K562 (cell line): ENCODE measurements around the gene BRF1. TPM values are rescaled to one million over a fixed set of nuclear protein-coding genes. Genes with fewer than 3 reads are reported as not detected.
A peak's percentile ranks its signal among the peaks of the same experiment; 100 is the strongest.

Experiments
- ATAC-seq: fragments of 200-7000 bp; cut with Tn5 transposase; 3 replicates; pipeline ENCODE4 v1.9.1; 2020; ENCODE audit warnings: moderate library complexity
- BruUV-seq: library from RNA; stranded (reverse); fragments of 400-500 nt; replicated peaks from 2 replicates; lab custom pipeline; 2021; lab: Mats Ljungman, UMichigan
- CTCF ChIA-PET: fragments of 300-600 bp; formaldehyde crosslinking; extraction: SDS; loops from one replicate; lab custom pipeline; 2021; ENCODE audit warnings: low intra/inter-chr PET ratio; lab: Yijun Ruan, JAX
- POLR2A ChIA-PET: fragments of 300-600, 350-650 bp; sonication (Branson Sonifier 250); formaldehyde crosslinking; extraction: SDS; loops from one replicate; lab custom pipeline; 2021; ENCODE audit warnings: antibody characterized with exemption, inconsistent platforms; lab: Yijun Ruan, JAX
- DNase-seq, 4 experiments: peaks; one replicate each; pipeline versions ENCODE4 v3.0.0 to v3.0.0-alpha.2; 2011 to 2018; ENCODE audit warnings: low spot score in 3 of 4, mixed read lengths in 3 of 4; ENCODE audit errors: extremely low read depth in 1 of 4
- FAIRE-seq: peaks from 2 replicates; lab custom pipeline; 2011; peaks lifted over from hg19 to GRCh38; lab: Jason Lieb, UNC
- H2AFZ ChIP-seq: 2 replicates; pipeline ENCODE4 v1.6.0; 2011; ENCODE audit warnings: low read depth, low read length, control low read depth, inconsistent platforms
- H3K27ac ChIP-seq: fragments of 200-600 bp; 3 replicates; pipeline ENCODE4 v1.8.0; 2011; ENCODE audit warnings: low read depth, mild to moderate bottlenecking, control low read depth, inconsistent platforms, low read length, moderate library complexity, mixed read lengths; ENCODE audit errors: extremely low read depth
- H3K27me3 ChIP-seq, 2 experiments: fragments of 300-600 bp in 1 of 2; 2 replicates in 1 of 2; 3 replicates in 1 of 2; pipeline versions ENCODE4 v1.6.0 to v1.8.0; 2011; ENCODE audit warnings: inconsistent platforms in 2 of 2, low read length in 2 of 2, mild to moderate bottlenecking in 1 of 2, mixed read lengths in 1 of 2, moderate library complexity in 1 of 2; ENCODE audit not compliant: control insufficient read depth in 2 of 2, insufficient read depth in 2 of 2
- H3K36me3 ChIP-seq: fragments of 300-600 bp; 3 replicates; pipeline ENCODE4 v1.8.0; 2011; ENCODE audit warnings: mild to moderate bottlenecking, low read length, inconsistent platforms; ENCODE audit not compliant: control insufficient read depth, insufficient read depth
- H3K4me1 ChIP-seq, 2 experiments: fragments of 200-600 bp in 1 of 2; replicated peaks in 1 of 2; 2 replicates in 1 of 2; 3 replicates in 1 of 2; pipeline versions ENCODE4 v1.5.1 to v1.8.0; 2011; ENCODE audit warnings: inconsistent platforms in 2 of 2, low read length in 2 of 2, mild to moderate bottlenecking in 1 of 2, mixed read lengths in 1 of 2, moderate library complexity in 1 of 2; ENCODE audit not compliant: control insufficient read depth in 2 of 2, insufficient read depth in 2 of 2
- H3K4me2 ChIP-seq: 2 replicates; pipeline ENCODE4 v1.6.1; 2011; ENCODE audit warnings: low read length, control low read depth, inconsistent platforms, mixed read lengths; ENCODE audit not compliant: insufficient read depth
- H3K4me3 ChIP-seq: fragments of 200-600 bp; sonication (generic), shearing (Covaris generic); 2 replicates; pipeline ENCODE4 v1.5.1; 2016; ENCODE audit warnings: control low read depth, inconsistent platforms
- H3K79me2 ChIP-seq: fragments of 200-600 bp; 3 replicates; pipeline ENCODE4 v1.8.0; 2011; ENCODE audit warnings: low read length, inconsistent platforms; ENCODE audit not compliant: control insufficient read depth, insufficient read depth
- H3K9ac ChIP-seq, 2 experiments: 2 replicates each; pipeline versions ENCODE4 v1.6.0 to v1.6.1; 2011; ENCODE audit warnings: low read depth in 2 of 2, low read length in 2 of 2, control low read depth in 1 of 2, inconsistent platforms in 1 of 2, mild to moderate bottlenecking in 1 of 2, mixed read lengths in 1 of 2; ENCODE audit not compliant: insufficient read depth in 1 of 2
- H3K9me1 ChIP-seq: one replicate; pipeline ENCODE4 v1.6.0; 2011; ENCODE audit warnings: inconsistent platforms, mild to moderate bottlenecking, low read length, moderate library complexity; ENCODE audit not compliant: control insufficient read depth, insufficient read depth
- H3K9me3 ChIP-seq: replicated peaks from 2 replicates; pipeline ENCODE4 v1.5.1; 2011; ENCODE audit warnings: low read depth, low read length, inconsistent platforms; ENCODE audit not compliant: control insufficient read depth, insufficient read depth
- H4K20me1 ChIP-seq: replicated peaks from 2 replicates; pipeline ENCODE4 v1.6.1; 2011; ENCODE audit warnings: low read length, inconsistent platforms, mixed read lengths; ENCODE audit not compliant: control insufficient read depth, insufficient read depth
- ARID1B ChIP-seq: fragments of 450-650 bp; IDR thresholded peaks from 2 replicates; pipeline ENCODE4 v1.6.1; 2016; ENCODE audit warnings: antibody characterized with exemption, mild to moderate bottlenecking, inconsistent platforms
- ATF1 ChIP-seq, 2 experiments: fragments of 450-650 bp in 1 of 2; IDR thresholded peaks; 2 replicates each; pipeline ENCODE4 v1.6.1; 2016; ENCODE audit warnings: missing compliant biosample characterization in 1 of 2, missing genetic modification characterization in 1 of 2
- EGR1 ChIP-seq: fragments of 450-650 bp; conservative IDR thresholded peaks from 2 replicates; pipeline ENCODE4 v1.6.1; 2017; ENCODE audit warnings: mild to moderate bottlenecking
- KLF1 ChIP-seq: fragments of 450-650 bp; IDR thresholded peaks from 2 replicates; pipeline ENCODE4 v1.6.1; 2016; ENCODE audit warnings: missing genetic modification characterization, missing compliant biosample characterization
- L3MBTL2 ChIP-seq: fragments of 450-650 bp; IDR thresholded peaks from 2 replicates; pipeline ENCODE4 v1.6.1; 2016; ENCODE audit warnings: mild to moderate bottlenecking, moderate library complexity
- RBFOX2 ChIP-seq: fragments of 200-400 bp; formaldehyde crosslinking; IDR thresholded peaks from 2 replicates; pipeline ENCODE4 v1.6.1; 2017; ENCODE audit warnings: low read depth, mild to moderate bottlenecking, low read length, moderate library complexity
- RFX1 ChIP-seq: fragments of 450-650 bp; IDR thresholded peaks from 2 replicates; pipeline ENCODE4 v1.6.1; 2016; ENCODE audit warnings: mild to moderate bottlenecking, moderate library complexity
- SMARCC2 ChIP-seq: fragments of 450-650 bp; IDR thresholded peaks from 2 replicates; pipeline ENCODE4 v1.6.1; 2017; ENCODE audit warnings: antibody characterized with exemption, moderate library complexity, mild to moderate bottlenecking, low read depth
- ZNF274 ChIP-seq: IDR thresholded peaks from 2 replicates; pipeline ENCODE4 v1.6.1; 2011; ENCODE audit warnings: low read depth, mild to moderate bottlenecking, low read length, moderate library complexity, borderline replicate concordance
- WGBS: fragments of 100-300 bp; shearing (Covaris generic); methylation state at CpG from one replicate; pipeline ENCODE4 v1.1.6; 2016; ENCODE audit warnings: low coverage, mixed read lengths; ENCODE audit not compliant: insufficient coverage; ENCODE audit errors: missing lambda C conversion rate; 5-methylcytosine and 5-hydroxymethylcytosine counted together
- in situ Hi-C: fragments of 300-500 bp; cut with MboI; formaldehyde crosslinking; loops from 4 replicates; pipeline ENCODE4 v1.15.0; 2018; ENCODE audit warnings: inconsistent platforms, mixed read lengths
- intact Hi-C: fragments of 100-400 bp; cut with micrococcal nuclease; formaldehyde crosslinking; loops from 2 replicates; pipeline ENCODE4 v1.14.2; 2022
- polyA plus RNA-seq, 8 experiments: library from polyadenylated mRNA; depleted of rRNA in 4 of 8; stranded (reverse) in 5 of 8; unstranded in 3 of 8; fragments of >200 nt; fragmentation: Nextera tagmentation in 2 of 8; fragmentation: Illumina TruSeq in 1 of 8; extraction: Ambion mirVana in 2 of 8; extraction: Trizol in 1 of 8; gene quantifications; 2 replicates each; pipeline versions ENCODE4 v1.2.1 to v1.2.3, GENCODE V29; 2011 to 2014; ENCODE audit warnings: inconsistent platforms in 1 of 8, missing spikeins in 1 of 8
- total RNA-seq, 7 experiments: library from RNA; depleted of rRNA in 6 of 7; stranded (reverse); fragments of >200 nt in 6 of 7; fragmentation: Illumina TruSeq in 2 of 7; extraction: Trizol in 2 of 7; gene quantifications; 2 replicates each; pipeline versions ENCODE4 v1.2.1 to v1.2.3, GENCODE V29; 2011 to 2021; ENCODE audit warnings: low replicate concordance in 1 of 7
- TF ChIP-seq, protein P1 (sequence below): fragments of 450-650 bp; conservative IDR thresholded peaks from 2 replicates; pipeline ENCODE4 v1.6.1; 2016; ENCODE audit warnings: missing genetic modification characterization, low read depth, mild to moderate bottlenecking, control low read depth, missing compliant biosample characterization
- TF ChIP-seq, protein P2 (sequence below): sonication (generic); formaldehyde crosslinking; IDR thresholded peaks from 2 replicates; pipeline ENCODE4 v1.8.1; 2023; ENCODE audit warnings: mild to moderate bottlenecking, missing genetic modification reagents

Gene BRF1
- total and polyA plus RNA-seq, 9 of the 15 experiments (the other 6 are each of a cell fraction or from before 2014, with no cell fraction given), result 0.14 to 24.6 (median 8.2) TPM

DNA sequence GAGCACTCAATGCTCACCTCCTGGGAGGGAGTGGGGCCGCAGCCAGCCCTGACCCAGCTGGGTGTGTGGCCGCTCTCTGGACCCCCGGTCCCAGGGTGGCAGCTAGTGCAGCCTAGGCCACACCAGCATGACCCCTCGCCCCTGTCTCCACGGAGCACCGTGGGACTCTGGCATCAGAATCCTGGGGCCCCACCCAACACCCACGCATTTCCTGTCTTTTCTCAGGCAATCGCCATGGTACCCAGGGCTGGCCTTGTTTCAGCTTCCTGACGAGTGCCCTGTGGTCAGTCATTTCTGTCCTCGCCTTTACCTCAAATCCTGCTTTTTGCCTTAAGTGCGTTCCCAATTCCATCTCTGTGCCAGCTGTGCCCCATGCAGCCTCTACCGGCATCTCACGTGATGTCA lies 29.7 kb upstream of the BRF1 start:
- BruUV-seq, result no TSS peak
- no peaks in the 10 kb centered on the region for H3K9me1 ChIP-seq
- TF ChIP-seq EGR1, result peak; percentile 91
- peak; percentile 54; the same call in 1 of the 2 replicates for TF ChIP-seq RFX1
- TF ChIP-seq RBFOX2, result no peak
- no peak overlapping the region for H3K27ac ChIP-seq
- H3K27me3 ChIP-seq, result no peaks in the 10 kb centered on the region
- H3K9me3 ChIP-seq, result no peaks in the 10 kb centered on the region
- 56% methylated on average over 11 of the region's 13 CpGs for WGBS
- DNase-seq, result peak in 2 of 4 experiments; percentile 34 to 42
- H3K4me3 ChIP-seq, result no peak overlapping the region
- ChIA-PET CTCF (no interaction called here), POLR2A (interaction anchor here (1.4 kb wide), 1 partner anchor 22 kb away, joined by 3 read pairs; no protein-coding TSS in a partner anchor)
- no peaks in the 10 kb centered on the region for H3K36me3 ChIP-seq
- intact Hi-C loops (no loop called here), in situ Hi-C loops (no loop called here)
- no peak for FAIRE-seq
- H3K4me1 ChIP-seq, result peaks cover 0 to 63% of the 10 kb centered on the region in 2 experiments; a peak in 3 of 5 replicates
- peaks cover 3% of the 10 kb centered on the region; the same call in 1 of the 3 replicates for H3K79me2 ChIP-seq
- ATAC-seq, result no peak
- H2AFZ ChIP-seq, result no peak overlapping the region
- H3K9ac ChIP-seq, result no peak overlapping the region
- peaks cover 11% of the 10 kb centered on the region for H4K20me1 ChIP-seq
- no peak overlapping the region; the same call in 1 of the 2 replicates for H3K4me2 ChIP-seq

DNA sequence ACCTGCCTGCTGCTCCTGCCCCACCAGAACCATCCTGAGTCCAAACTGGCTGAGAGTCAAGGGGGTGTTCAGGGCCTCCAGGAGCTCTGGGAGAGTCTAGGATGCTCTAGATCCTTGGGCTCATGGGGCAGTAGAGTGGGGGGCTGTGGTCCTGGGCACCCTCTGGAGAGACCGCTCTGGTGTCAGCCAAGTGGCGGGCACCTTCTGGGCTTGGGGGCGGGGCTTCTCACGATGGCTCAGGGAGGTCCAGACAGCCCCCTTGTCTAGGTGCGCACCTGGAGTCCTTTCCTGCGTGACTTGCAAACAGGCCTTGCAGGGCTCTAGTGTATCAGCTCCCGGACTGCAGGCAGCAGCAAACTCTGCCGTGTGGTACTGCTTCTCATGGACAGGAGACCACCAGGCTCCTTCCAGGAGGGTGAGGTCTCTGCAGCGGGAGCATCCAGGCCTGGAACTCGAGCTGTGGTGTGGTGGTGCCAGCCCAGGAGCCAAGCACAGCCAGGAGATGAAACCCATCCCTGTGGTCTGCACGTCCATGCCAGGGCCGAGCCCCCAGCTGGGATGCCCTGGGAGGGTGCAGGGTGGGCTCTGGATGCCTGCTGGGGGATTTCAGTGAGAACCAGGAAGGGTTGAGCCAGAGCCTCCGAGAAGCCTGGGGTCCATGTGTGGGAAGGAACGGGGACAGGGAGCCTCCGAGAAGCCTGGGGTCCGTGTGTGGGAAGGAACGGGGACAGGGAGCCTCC lies 28.8 kb upstream of the BRF1 start:
- ChIA-PET POLR2A (interaction anchor here (1.1 kb wide), 1 partner anchor 28 kb away, joined by 4 read pairs; the partner anchor contains the start of gene BRF1), CTCF (no interaction called here)
- FAIRE-seq, result no peak
- Histone ChIP-seq H3K79me2 (peaks cover 3% of the 10 kb centered on the region; the same call in 1 of the 3 replicates), H3K27me3 (no peaks in the 10 kb centered on the region), H3K4me3 (no peak overlapping the region), H3K9me1 (no peaks in the 10 kb centered on the region), H3K9me3 (no peaks in the 10 kb centered on the region), H3K36me3 (no peaks in the 10 kb centered on the region), H4K20me1 (peaks cover 13% of the 10 kb centered on the region), H3K4me1 (peaks cover 0 to 70% of the 10 kb centered on the region in 2 experiments; a peak in 3 of 5 replicates), H3K27ac (no peak overlapping the region), H2AFZ (no peak overlapping the region), H3K4me2 (no peak overlapping the region), H3K9ac (no peak overlapping the region)
- intact Hi-C loops, result no loop called here
- in situ Hi-C loops, result no loop called here
- no TSS peak for BruUV-seq
- no peak for ATAC-seq
- no peak for DNase-seq
- 80% methylated on average over 13 of the region's 17 CpGs for WGBS
- no peak for TF ChIP-seq ATF1 (CRISPR knock-in tag; IDR thresholded peaks at IDR 0.05)
- no peak for TF ChIP-seq ATF1 (tag; IDR thresholded peaks at IDR 0.05)
- no peak for TF ChIP-seq KLF1 (tag)
- no peak for TF ChIP-seq L3MBTL2
- TF ChIP-seq, protein P1, sequence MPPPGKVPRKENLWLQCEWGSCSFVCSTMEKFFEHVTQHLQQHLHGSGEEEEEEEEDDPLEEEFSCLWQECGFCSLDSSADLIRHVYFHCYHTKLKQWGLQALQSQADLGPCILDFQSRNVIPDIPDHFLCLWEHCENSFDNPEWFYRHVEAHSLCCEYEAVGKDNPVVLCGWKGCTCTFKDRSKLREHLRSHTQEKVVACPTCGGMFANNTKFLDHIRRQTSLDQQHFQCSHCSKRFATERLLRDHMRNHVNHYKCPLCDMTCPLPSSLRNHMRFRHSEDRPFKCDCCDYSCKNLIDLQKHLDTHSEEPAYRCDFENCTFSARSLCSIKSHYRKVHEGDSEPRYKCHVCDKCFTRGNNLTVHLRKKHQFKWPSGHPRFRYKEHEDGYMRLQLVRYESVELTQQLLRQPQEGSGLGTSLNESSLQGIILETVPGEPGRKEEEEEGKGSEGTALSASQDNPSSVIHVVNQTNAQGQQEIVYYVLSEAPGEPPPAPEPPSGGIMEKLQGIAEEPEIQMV, result no peak
- TF ChIP-seq ARID1B, result no peak
- no peak for TF ChIP-seq ZNF274
- TF ChIP-seq, protein P2, sequence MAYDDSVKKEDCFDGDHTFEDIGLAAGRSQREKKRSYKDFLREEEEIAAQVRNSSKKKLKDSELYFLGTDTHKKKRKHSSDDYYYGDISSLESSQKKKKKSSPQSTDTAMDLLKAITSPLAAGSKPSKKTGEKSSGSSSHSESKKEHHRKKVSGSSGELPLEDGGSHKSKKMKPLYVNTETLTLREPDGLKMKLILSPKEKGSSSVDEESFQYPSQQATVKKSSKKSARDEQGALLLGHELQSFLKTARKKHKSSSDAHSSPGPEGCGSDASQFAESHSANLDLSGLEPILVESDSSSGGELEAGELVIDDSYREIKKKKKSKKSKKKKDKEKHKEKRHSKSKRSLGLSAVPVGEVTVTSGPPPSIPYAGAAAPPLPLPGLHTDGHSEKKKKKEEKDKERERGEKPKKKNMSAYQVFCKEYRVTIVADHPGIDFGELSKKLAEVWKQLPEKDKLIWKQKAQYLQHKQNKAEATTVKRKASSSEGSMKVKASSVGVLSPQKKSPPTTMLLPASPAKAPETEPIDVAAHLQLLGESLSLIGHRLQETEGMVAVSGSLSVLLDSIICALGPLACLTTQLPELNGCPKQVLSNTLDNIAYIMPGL (CRISPR knock-in tag), result no peak
- TF ChIP-seq SMARCC2, result no peak
